GM12801 (cell line): ENCODE measurements around the gene ZNF814.
"Not testable (repeated sequence)": the region's sequence is repeated elsewhere in the genome, so short reads cannot be mapped to it uniquely, and the experiment has no call there.

ENCODE experiments used
- CTCF ChIP-seq: IDR thresholded peaks from one replicate; pipeline ENCODE4 v1.5.1; 2011; ENCODE audit warnings: control low read depth; ENCODE audit not compliant: insufficient read length; ENCODE audit errors: extremely low read depth

The ZNF814 gene

GRCh38 chr19:57870225-57870624 lies 18.6 kb downstream of the ZNF814 start:
- TF ChIP-seq CTCF = no peak

GRCh38 chr19:57867868-57868492 lies 20.9 kb downstream of the ZNF814 start:
- no peak for TF ChIP-seq CTCF

- no peak for TF ChIP-seq CTCF
These were observed 38.3 kb downstream of the ZNF814 start for GRCh38 chr19:57850553-57851017.

- not testable (repeated sequence) for TF ChIP-seq CTCF
These were observed 39.0 kb downstream of the ZNF814 start, which contains the start of gene ZNF587 for GRCh38 chr19:57849666-57850473. Gene ZNF587, plus strand, starts transcription at chr19:57849859. Its CDS starts 180 bp downstream, at chr19:57850039.

DNA sequence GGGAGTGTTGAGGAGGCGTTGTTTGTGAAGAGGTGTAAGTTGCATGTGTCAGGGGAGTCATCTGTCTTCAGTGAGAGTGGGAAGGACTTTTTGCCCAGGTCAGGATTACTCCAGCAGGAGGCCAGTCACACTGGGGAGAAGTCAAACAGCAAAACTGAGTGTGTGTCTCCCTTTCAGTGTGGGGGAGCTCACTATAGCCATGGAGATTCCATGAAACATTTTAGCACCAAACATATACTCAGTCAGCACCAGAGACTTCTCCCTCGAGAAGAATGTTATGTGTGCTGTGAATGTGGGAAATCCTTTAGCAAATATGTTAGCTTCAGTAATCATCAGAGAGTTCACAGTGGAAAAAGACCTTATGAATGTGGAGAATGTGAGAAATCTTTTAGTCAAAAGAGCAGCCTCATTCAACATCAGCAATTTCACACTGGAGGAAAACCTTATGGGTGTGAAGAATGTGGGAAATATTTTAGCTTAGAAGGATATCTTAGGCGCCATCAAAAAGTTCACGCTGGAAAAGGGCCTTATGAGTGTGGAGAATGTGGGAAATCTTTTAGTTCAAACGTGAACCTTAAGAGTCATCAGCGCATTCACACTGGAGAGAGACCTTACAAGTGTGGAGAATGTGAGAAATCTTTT lies 47.6 kb downstream of the ZNF814 start:
- no peak for TF ChIP-seq CTCF

DNA sequence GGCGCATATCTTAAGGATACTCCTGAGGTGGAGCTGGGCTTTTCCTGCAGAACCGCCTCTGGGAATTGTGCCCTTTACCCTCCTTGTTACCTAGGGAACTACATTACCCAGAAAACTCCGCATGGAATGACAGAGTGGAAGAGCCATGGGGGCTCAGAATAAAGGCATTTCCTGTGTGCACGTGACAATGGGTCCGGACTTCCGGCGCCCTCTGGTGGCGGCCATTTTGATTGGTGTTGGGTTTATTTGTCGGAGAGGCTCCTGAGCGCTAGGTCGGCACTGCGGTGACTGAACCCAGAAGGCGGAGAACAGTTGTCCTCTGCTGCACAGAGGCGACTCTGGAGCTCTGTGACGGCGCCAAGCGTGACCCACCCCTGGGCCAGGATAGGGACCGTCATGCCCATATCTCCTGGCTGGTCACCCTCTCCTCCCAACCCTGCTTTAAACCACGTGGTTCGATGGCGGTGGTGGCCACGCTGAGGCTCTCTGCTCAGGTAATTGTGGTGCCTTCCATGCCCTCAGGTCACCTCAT lies 58.7 kb downstream of the ZNF814 start, which contains the start of gene ZNF587B:
TSS of gene ZNF587B (plus strand) at position 229 of the 532 bp plus-strand sequence. CDS start at position 459, 230 bp downstream.
- TF ChIP-seq CTCF = no peak

- no peak for TF ChIP-seq CTCF
These were observed 59.5 kb downstream of the ZNF814 start for GRCh38 chr19:57829316-57829715.
